A673 (cell line): ENCODE measurements around the gene THUMPD3. TPM values are rescaled to one million over a fixed set of nuclear protein-coding genes. Genes with fewer than 3 reads are reported as not detected.

Experiments used
- BruUV-seq: library from RNA; stranded (reverse); fragments of 400-500 nt; replicated peaks from 2 replicates; lab custom pipeline; 2021; lab: Mats Ljungman, UMichigan
- CTCF ChIA-PET: fragments of 300-600 bp; sonication (Branson Sonifier 250); formaldehyde crosslinking; loops from one replicate; lab custom pipeline; 2022; ENCODE audit warnings: antibody characterized with exemption; lab: Charles Lee
- POLR2A ChIA-PET: fragments of 300-600 bp; sonication (Branson Sonifier 250); formaldehyde crosslinking; loops from one replicate; lab custom pipeline; 2022; ENCODE audit warnings: antibody characterized with exemption; ENCODE audit not compliant: low non-redundant PET; lab: Charles Lee
- DNase-seq: peaks from one replicate; pipeline ENCODE4 v3.0.0-alpha.2; 2015; ENCODE audit warnings: low spot score
- H3K27ac ChIP-seq: fragments of 200-600 bp; sonication (generic); 2 replicates; pipeline ENCODE4 v1.5.1; 2016; ENCODE audit warnings: mixed run types, low read depth, mild to moderate bottlenecking, mixed read lengths, antibody characterized with exemption, low read length; ENCODE audit not compliant: poor library complexity, severe bottlenecking
- H3K27me3 ChIP-seq: fragments of 200-600 bp; sonication (generic); replicated peaks from 2 replicates; pipeline ENCODE4 v1.6.1; 2017; ENCODE audit warnings: mixed run types, low read depth, mild to moderate bottlenecking, mixed read lengths, antibody characterized with exemption, low read length; ENCODE audit not compliant: insufficient read depth, poor library complexity
- H3K36me3 ChIP-seq: fragments of 200-600 bp; sonication (generic); 2 replicates; pipeline ENCODE4 v1.6.1; 2016; ENCODE audit warnings: mixed run types, mild to moderate bottlenecking, mixed read lengths, antibody characterized with exemption, low read length; ENCODE audit not compliant: insufficient read depth, poor library complexity, severe bottlenecking
- H3K4me1 ChIP-seq: fragments of 200-600 bp; sonication (generic); 2 replicates; pipeline ENCODE4 v1.6.1; 2017; ENCODE audit warnings: mixed run types, mild to moderate bottlenecking, mixed read lengths, antibody characterized with exemption, low read length; ENCODE audit not compliant: insufficient read depth, poor library complexity, severe bottlenecking
- H3K4me3 ChIP-seq: fragments of 200-600 bp; sonication (generic); 2 replicates; pipeline ENCODE4 v1.5.1; 2016; ENCODE audit warnings: low read depth, mixed run types, mild to moderate bottlenecking, mixed read lengths, low read length; ENCODE audit not compliant: poor library complexity, severe bottlenecking
- H3K9me3 ChIP-seq: fragments of 200-600 bp; sonication (generic); 2 replicates; pipeline ENCODE4 v1.6.1; 2016; ENCODE audit warnings: mixed run types, low read depth, mild to moderate bottlenecking, mixed read lengths, antibody characterized with exemption, low read length; ENCODE audit not compliant: poor library complexity, severe bottlenecking
- EZH2 ChIP-seq: fragments of 200-600 bp; sonication (generic); IDR thresholded peaks from 2 replicates; pipeline ENCODE4 v1.6.1; 2017; ENCODE audit warnings: borderline replicate concordance, low read depth, mild to moderate bottlenecking, mixed read lengths, antibody characterized with exemption, low read length; ENCODE audit not compliant: poor library complexity, severe bottlenecking
- intact Hi-C: fragments of 100-400 bp; cut with micrococcal nuclease; formaldehyde crosslinking; loops from one replicate; pipeline ENCODE4 v1.10.0; 2022; ENCODE audit not compliant: unreplicated experiment
- total RNA-seq: library from RNA; stranded (reverse); gene quantifications from 2 replicates; pipeline ENCODE4 v1.2.3, GENCODE V29; 2021
- TF ChIP-seq, protein P1 (sequence below): fragments of 300-800, 200-600 bp; sonication (generic); conservative IDR thresholded peaks from 2 replicates; pipeline ENCODE4 v1.5.1; 2017; ENCODE audit warnings: low read depth, mild to moderate bottlenecking, antibody characterized with exemption, low read length, moderate library complexity, mixed read lengths

THUMPD3 gene
- total RNA-seq, 1 experiment from 2014 or later = 84.6 TPM

- H3K9me3 ChIP-seq = no peaks in the 10 kb centered on the region
- H3K4me3 ChIP-seq = no peak overlapping the region
- no peaks in the 10 kb centered on the region for H3K36me3 ChIP-seq
- no peaks in the 10 kb centered on the region for H3K27me3 ChIP-seq
- DNase-seq = no peak
- POLR2A ChIA-PET = no interaction called here
- no peak overlapping the region for H3K27ac ChIP-seq
- no peak for TF ChIP-seq EZH2
- TF ChIP-seq, protein P1, sequence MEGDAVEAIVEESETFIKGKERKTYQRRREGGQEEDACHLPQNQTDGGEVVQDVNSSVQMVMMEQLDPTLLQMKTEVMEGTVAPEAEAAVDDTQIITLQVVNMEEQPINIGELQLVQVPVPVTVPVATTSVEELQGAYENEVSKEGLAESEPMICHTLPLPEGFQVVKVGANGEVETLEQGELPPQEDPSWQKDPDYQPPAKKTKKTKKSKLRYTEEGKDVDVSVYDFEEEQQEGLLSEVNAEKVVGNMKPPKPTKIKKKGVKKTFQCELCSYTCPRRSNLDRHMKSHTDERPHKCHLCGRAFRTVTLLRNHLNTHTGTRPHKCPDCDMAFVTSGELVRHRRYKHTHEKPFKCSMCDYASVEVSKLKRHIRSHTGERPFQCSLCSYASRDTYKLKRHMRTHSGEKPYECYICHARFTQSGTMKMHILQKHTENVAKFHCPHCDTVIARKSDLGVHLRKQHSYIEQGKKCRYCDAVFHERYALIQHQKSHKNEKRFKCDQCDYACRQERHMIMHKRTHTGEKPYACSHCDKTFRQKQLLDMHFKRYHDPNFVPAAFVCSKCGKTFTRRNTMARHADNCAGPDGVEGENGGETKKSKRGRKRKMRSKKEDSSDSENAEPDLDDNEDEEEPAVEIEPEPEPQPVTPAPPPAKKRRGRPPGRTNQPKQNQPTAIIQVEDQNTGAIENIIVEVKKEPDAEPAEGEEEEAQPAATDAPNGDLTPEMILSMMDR = no peak
- BruUV-seq = no TSS peak
- H3K4me1 ChIP-seq = no peaks in the 10 kb centered on the region
- intact Hi-C loops = no loop called here
- CTCF ChIA-PET = no interaction called here
Observed at GRCh38 chr3:9343115-9343514, 19.7 kb upstream of the THUMPD3 start.

DNA sequence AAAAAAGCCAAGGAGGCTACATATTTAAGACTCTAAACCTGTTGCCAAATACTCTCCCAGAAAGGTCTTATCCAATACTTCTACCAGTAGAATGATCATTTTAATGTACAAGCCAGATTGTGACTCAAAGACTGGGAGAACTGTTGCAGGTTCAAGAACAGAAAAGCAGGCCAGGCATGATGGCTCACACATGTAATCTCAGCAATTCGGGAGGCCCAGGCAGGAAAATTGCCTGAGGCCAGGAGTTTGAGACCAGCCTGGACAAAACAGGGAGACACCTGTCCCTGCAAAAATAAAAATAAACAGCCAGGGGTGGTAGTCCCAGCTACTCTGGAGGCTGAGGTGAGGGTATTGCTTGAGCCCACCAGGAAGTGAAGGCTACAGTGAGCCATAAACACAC, 17.8 kb upstream of the THUMPD3 start:
- no peaks in the 10 kb centered on the region for H3K36me3 ChIP-seq
- POLR2A ChIA-PET = no interaction called here
- H3K4me1 ChIP-seq = no peaks in the 10 kb centered on the region
- intact Hi-C loops = no loop called here
- H3K27ac ChIP-seq = no peak overlapping the region
- CTCF ChIA-PET = no interaction called here
- H3K9me3 ChIP-seq = no peaks in the 10 kb centered on the region
- no peak for DNase-seq
- H3K27me3 ChIP-seq = no peaks in the 10 kb centered on the region
- H3K4me3 ChIP-seq = no peak overlapping the region
- BruUV-seq = no TSS peak
- TF ChIP-seq, protein P1 = no peak
- TF ChIP-seq EZH2 = no peak

DNA sequence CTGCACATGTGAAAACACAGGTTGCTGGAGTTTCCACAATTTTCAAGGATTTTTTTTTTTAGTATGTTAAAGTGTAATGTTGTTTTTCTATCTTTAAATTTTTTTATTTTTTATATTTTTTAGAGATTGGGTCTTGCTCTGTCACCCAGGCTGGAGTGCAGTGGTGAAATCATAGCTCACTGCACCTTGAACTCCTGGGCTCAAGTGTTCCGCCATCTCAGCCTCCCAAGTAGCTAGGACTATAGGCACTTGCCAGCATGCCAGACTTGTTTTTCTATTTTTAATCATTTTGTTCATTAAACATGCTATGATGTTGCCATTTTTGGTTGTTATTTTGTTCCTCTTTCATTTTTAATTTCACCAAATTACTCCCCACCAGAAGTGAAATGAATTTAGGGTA, 16.7 kb upstream of the THUMPD3 start:
- intact Hi-C loops = no loop called here
- no TSS peak for BruUV-seq
- Histone ChIP-seq H3K27me3 (no peaks in the 10 kb centered on the region), H3K4me3 (no peak overlapping the region), H3K27ac (no peak overlapping the region), H3K36me3 (no peaks in the 10 kb centered on the region), H3K4me1 (no peaks in the 10 kb centered on the region), H3K9me3 (no peaks in the 10 kb centered on the region)
- no peak for DNase-seq
- TF ChIP-seq, protein P1 = no peak
- TF ChIP-seq EZH2 = no peak
- ChIA-PET POLR2A (interaction anchor here (0.5 kb wide), 1 partner anchor 156 kb away, joined by 6 read pairs; no protein-coding TSS in a partner anchor), CTCF (no interaction called here)
